Epithelial cell of proximal tubule (primary cell): ENCODE results near the gene HIKESHI. TPM values are rescaled to one million over a fixed set of nuclear protein-coding genes. Genes with fewer than 3 reads are reported as not detected.

ENCODE experiments used
- DNase-seq: peaks from one replicate; pipeline ENCODE4 v3.0.0-alpha.2; 2011; ENCODE audit warnings: low read depth
- H3K4me3 ChIP-seq: 2 replicates; pipeline ENCODE4 v1.5.1; 2011; ENCODE audit warnings: low read depth, mild to moderate bottlenecking, low read length
- total RNA-seq: library from RNA; depleted of rRNA; stranded (reverse); fragments of >200 nt; gene quantifications from 2 replicates; pipeline ENCODE4 v1.2.3, GENCODE V29; 2015
- TF ChIP-seq, protein P1 (sequence below): conservative IDR thresholded peaks from 2 replicates; pipeline ENCODE4 v1.5.1; 2012; ENCODE audit warnings: low read depth, mild to moderate bottlenecking, low read length

HIKESHI gene
- total RNA-seq, 1 donor from 2014 or later: 41.4 TPM

DNA sequence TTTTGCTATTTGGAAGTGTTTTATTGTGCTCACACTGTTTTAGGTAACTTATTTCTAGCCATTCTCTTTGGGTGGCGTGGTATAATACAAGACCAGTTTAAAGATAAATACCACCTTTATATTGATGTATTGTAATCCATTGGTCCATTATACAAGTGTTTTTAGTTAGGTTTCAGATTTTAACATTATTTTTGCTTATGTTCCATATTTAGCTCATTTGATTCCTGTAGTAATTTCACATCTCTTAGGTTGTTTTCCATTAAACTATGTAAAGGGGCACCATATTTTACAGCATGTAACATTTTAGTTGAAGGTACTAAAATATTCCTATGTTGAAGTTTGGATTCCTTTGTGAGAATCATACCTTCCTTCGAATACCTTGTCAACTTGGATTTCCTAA is 37.4 kb upstream of the HIKESHI start:
- DNase-seq: no peak
- H3K4me3 ChIP-seq: no peak overlapping the region
- TF ChIP-seq, protein P1, sequence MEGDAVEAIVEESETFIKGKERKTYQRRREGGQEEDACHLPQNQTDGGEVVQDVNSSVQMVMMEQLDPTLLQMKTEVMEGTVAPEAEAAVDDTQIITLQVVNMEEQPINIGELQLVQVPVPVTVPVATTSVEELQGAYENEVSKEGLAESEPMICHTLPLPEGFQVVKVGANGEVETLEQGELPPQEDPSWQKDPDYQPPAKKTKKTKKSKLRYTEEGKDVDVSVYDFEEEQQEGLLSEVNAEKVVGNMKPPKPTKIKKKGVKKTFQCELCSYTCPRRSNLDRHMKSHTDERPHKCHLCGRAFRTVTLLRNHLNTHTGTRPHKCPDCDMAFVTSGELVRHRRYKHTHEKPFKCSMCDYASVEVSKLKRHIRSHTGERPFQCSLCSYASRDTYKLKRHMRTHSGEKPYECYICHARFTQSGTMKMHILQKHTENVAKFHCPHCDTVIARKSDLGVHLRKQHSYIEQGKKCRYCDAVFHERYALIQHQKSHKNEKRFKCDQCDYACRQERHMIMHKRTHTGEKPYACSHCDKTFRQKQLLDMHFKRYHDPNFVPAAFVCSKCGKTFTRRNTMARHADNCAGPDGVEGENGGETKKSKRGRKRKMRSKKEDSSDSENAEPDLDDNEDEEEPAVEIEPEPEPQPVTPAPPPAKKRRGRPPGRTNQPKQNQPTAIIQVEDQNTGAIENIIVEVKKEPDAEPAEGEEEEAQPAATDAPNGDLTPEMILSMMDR: no peak

DNA sequence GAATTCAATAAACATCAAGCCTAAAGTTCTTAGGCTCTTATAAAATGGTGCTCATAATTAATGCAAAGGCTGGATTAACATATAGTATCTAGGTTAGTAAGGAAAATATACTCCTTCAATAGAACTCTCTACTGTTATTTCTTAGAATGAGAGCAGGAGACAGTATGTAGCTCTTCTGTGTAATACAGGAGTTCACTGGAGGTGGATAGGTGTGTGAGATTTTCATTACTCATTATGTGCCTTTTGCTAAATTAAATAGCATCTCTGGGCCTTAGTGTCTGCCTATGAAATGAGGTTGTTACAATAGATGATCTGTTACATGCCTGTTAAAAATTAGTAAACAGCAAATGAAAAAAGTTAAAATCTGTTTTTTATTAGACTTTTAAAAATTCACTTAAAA is 36.8 kb upstream of the HIKESHI start:
- DNase-seq: no peak
- H3K4me3 ChIP-seq: no peak overlapping the region
- TF ChIP-seq, protein P1: no peak

DNA sequence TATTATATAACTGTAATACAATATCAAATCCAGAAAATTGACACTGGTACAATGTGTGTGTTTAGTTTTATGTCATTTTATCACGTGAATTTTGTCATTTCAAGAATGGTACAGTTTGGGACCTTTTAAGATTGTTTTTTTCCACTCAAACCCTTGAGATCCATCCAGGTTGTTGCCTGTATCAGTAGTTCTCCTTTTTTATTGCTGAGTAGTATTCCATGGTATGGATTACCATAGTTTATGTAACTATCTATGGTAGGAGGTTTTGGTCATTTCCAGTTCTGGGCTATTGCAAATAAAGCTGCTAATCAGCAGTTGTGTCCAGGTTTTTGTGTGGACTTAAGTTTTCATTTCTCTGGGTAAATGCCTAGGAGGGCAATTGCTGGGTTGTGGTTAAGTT is 32.4 kb upstream of the HIKESHI start:
- no peak for DNase-seq
- H3K4me3 ChIP-seq: no peak overlapping the region
- TF ChIP-seq, protein P1: no peak

DNA sequence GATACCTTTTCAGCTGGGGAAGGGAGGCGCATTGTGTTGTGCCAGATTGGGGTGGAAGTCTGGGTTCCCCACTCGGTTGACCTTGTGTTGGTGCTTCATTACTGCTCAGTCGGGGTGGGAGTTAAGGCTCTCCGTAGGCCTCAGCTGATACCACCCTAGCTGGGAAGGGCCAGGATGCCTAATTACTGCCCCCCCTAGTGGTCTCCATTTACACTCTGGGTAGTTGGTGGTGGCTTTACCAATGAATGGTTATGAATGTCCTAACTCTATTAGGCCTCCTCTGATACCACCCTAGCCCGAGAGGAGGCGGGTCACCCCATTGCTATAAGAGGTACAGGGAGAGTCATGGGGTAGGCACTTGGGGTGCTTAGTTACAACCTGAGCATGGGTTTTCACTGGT is 27.5 kb upstream of the HIKESHI start:
- no peak overlapping the region for H3K4me3 ChIP-seq
- TF ChIP-seq, protein P1: peak; percentile 46
- no peak for DNase-seq

DNA sequence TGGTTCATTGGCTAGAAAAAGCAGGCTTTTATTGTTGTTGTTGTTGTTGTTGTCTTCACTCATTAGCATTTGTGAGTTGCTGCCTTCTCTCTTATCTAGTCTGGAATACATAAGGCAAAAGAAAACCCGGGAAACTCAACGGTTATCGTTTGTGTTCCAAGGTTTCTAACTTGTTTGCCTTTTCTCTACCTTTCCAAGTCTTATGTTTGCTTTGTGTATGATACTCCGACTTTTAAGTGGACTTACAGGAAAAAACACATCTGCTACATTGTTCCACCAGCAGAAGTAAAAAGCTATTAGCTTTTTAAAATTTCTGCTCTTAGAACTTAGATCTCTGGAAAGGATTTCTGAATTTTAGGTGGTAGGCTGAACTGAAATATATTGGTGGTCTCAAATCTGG is 27.0 kb upstream of the HIKESHI start:
- TF ChIP-seq, protein P1: no peak
- no peak for DNase-seq
- H3K4me3 ChIP-seq: no peak overlapping the region

DNA sequence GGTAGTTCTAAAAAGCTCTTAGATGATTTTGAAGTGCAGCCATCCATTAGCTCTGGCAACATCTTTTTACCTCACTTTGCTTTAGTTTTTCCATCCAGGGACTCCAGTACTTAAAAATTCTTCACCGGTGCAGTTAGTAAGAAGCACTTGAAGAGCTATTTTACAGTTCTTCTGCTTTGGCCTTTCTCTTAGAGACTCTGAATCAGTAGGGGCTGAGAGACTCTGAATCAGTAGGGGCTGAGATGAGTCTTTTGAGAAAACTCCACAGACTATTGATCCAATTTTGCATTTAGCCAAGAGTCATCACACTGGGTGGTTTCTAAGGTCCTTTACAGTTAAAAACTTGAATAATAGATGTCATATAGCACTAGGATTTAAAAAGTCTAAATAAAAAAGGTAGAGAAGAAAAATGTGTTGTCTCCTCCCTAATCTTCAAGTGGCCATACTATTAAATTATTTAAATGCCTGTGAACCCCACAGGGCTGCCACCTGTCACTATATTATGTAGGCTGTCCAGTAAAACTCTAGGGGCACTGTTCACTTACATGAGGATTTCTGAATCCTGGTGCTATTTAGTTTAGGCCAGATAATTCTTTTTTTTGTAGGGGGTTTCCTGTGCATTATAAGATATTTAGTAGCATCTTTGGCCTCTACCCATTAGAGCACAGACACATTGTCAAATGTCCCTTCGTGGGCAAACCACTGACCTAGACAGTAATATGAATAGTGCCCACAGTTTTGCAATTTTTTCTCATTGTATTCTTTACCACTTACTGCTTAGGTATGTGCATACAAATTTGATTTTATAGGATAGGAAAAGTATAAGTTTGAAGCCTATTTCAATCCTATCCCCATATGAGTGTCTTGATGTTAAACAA is 26.3 kb upstream of the HIKESHI start:
- TF ChIP-seq, protein P1: peak; percentile 5

DNA sequence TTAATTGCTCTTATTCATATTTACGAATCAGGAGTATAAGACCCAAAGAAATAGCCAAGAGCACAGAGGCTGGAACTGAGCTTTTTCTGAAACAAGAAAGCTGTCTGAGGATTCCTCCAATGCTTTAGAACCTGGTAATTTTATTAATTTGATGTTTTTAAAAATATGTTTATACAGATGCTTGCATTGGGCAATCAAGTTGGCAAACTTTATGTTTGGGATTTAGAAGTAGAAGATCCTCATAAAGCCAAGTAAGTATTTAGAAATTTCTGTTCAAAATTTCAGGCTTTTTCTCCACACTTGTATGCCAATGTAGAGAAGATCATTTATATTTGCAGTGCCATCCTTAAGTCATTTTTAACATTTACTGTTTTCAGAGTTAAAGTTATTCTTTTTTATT is 24.3 kb upstream of the HIKESHI start:
- no peak for DNase-seq
- no peak overlapping the region for H3K4me3 ChIP-seq
- TF ChIP-seq, protein P1: no peak

More for the DNA sequence above, 26.3 kb upstream of the HIKESHI start:
- H3K4me3 ChIP-seq: no peak overlapping the region
- no peak for DNase-seq
